Neural progenitor cell (in vitro differentiated cells): ENCODE data around the gene MAN2A1. TPM values are rescaled to one million over a fixed set of nuclear protein-coding genes. Genes with fewer than 3 reads are reported as not detected.

Experiments
- DNase-seq: peaks from one replicate; pipeline ENCODE4 v3.0.0-alpha.2; 2016; ENCODE audit warnings: low spot score
- H2AFZ ChIP-seq: fragments of 200-600 bp; sonication (generic); replicated peaks from 2 replicates; pipeline ENCODE4 v1.6.1; 2016; ENCODE audit warnings: antibody characterized with exemption
- H3F3A ChIP-seq: fragments of 200-600 bp; sonication (generic); 2 replicates; pipeline ENCODE4 v1.6.1; 2016; ENCODE audit warnings: antibody characterized with exemption, low read depth
- H3K27ac ChIP-seq: fragments of 200-600 bp; sonication (generic); 2 replicates; pipeline ENCODE4 v1.5.1; 2016; ENCODE audit warnings: mild to moderate bottlenecking
- H3K27me3 ChIP-seq: fragments of 200-600 bp; sonication (generic); 2 replicates; pipeline ENCODE4 v1.6.1; 2016; ENCODE audit warnings: mild to moderate bottlenecking, moderate library complexity
- H3K36me3 ChIP-seq: fragments of 200-600 bp; sonication (generic); 2 replicates; pipeline ENCODE4 v1.5.1; 2016
- H3K4me1 ChIP-seq: fragments of 200-600 bp; sonication (generic); 2 replicates; pipeline ENCODE4 v1.6.1; 2016; ENCODE audit warnings: mixed run types
- H3K4me2 ChIP-seq: fragments of 200-600 bp; sonication (generic); 2 replicates; pipeline ENCODE4 v1.6.1; 2016
- H3K4me3 ChIP-seq: fragments of 200-600 bp; sonication (generic); 2 replicates; pipeline ENCODE4 v1.5.1; 2016
- H3K79me2 ChIP-seq: fragments of 200-600 bp; sonication (generic); 2 replicates; pipeline ENCODE4 v1.6.1; 2016; ENCODE audit warnings: low read depth
- H3K9ac ChIP-seq: fragments of 200-600 bp; sonication (generic); 2 replicates; pipeline ENCODE4 v1.6.1; 2016
- H3K9me3 ChIP-seq: fragments of 200-600 bp; sonication (generic); 2 replicates; pipeline ENCODE4 v1.5.1; 2016; ENCODE audit warnings: low read depth
- H4K20me1 ChIP-seq: fragments of 200-600 bp; sonication (generic); 2 replicates; pipeline ENCODE4 v1.6.1; 2016; ENCODE audit warnings: low read depth
- H3K27ac Mint-ChIP-seq: 3 replicates; pipeline ENCODE4 v1.8.0; 2021; ENCODE audit warnings: mixed read lengths
- H3K27me3 Mint-ChIP-seq: 2 replicates; pipeline ENCODE4 v1.8.0; 2022; ENCODE audit warnings: low read depth, mild to moderate bottlenecking, inconsistent platforms, moderate library complexity, mixed read lengths; ENCODE audit not compliant: insufficient read depth
- H3K36me3 Mint-ChIP-seq: 3 replicates; pipeline ENCODE4 v1.8.0; 2021; ENCODE audit warnings: mixed read lengths
- H3K4me1 Mint-ChIP-seq: 3 replicates; pipeline ENCODE4 v1.8.0; 2021; ENCODE audit warnings: mixed read lengths
- H3K4me3 Mint-ChIP-seq: 3 replicates; pipeline ENCODE4 v1.8.0; 2021; ENCODE audit warnings: mild to moderate bottlenecking, moderate library complexity, mixed read lengths
- H3K9me3 Mint-ChIP-seq: 3 replicates; pipeline ENCODE4 v1.8.0; 2020; ENCODE audit warnings: mixed read lengths
- EZH2 ChIP-seq: fragments of 200-600 bp; sonication (generic); IDR thresholded peaks from 2 replicates; pipeline ENCODE4 v1.6.1; 2017; ENCODE audit warnings: antibody characterized with exemption, mild to moderate bottlenecking, moderate library complexity
- EZH2phosphoT487 ChIP-seq: fragments of 200-600 bp; sonication (generic); IDR thresholded peaks from 2 replicates; pipeline ENCODE4 v1.6.1; 2017; ENCODE audit warnings: antibody characterized with exemption
- total RNA-seq: library from RNA; depleted of rRNA; stranded (reverse); fragments of >200 nt; gene quantifications from 2 replicates; pipeline ENCODE4 v1.2.3, GENCODE V29; 2015; ENCODE audit warnings: low replicate concordance
- TF ChIP-seq, protein P1 (sequence below): fragments of 200-600 bp; sonication (generic); IDR thresholded peaks from 2 replicates; pipeline ENCODE4 v1.5.1; 2017; ENCODE audit warnings: antibody characterized with exemption, mild to moderate bottlenecking

Gene MAN2A1
- total RNA-seq, 1 donor from 2014 or later: 130 TPM

DNA sequence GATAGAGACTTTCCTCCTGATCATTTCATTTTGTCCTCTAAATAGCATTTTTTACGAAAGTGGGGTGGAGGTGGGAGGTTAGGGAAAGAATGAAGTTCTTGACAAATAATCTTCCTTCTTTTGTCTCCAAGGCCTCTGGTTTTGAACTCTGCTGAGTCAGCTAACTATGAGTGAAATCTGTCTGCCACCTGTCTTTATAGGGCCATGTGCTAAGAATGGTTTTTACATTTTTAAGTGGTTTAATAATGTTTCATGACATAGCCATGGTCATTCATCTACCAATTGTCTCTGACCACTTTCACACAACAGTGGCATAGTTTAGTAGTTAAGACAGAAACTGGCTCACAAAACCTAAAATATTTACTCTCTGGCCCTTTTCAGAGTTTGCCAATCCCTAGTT lies 7.6 kb downstream of the MAN2A1 start:
- H4K20me1 ChIP-seq: peaks cover 82% of the 10 kb centered on the region
- no peaks in the 10 kb centered on the region for H3F3A ChIP-seq
- H3K9me3 Mint-ChIP-seq: peaks cover 35% of the 10 kb centered on the region
- H3K36me3 Mint-ChIP-seq: peaks cover 81% of the 10 kb centered on the region
- no peak overlapping the region for H3K9ac ChIP-seq
- no peak overlapping the region for H3K27ac ChIP-seq
- H2AFZ ChIP-seq: no peak overlapping the region
- H3K27ac Mint-ChIP-seq: no peak overlapping the region
- H3K27me3 ChIP-seq: no peaks in the 10 kb centered on the region
- no peak for DNase-seq
- H3K4me3 Mint-ChIP-seq: no peak overlapping the region
- H3K4me2 ChIP-seq: no peak overlapping the region
- no peak overlapping the region for H3K4me3 ChIP-seq
- no peaks in the 10 kb centered on the region for H3K9me3 ChIP-seq
- H3K4me1 Mint-ChIP-seq: peaks cover 21% of the 10 kb centered on the region
- H3K4me1 ChIP-seq: peaks cover 41% of the 10 kb centered on the region
- H3K27me3 Mint-ChIP-seq: peaks cover 2% of the 10 kb centered on the region
- no peak for TF ChIP-seq EZH2
- no peak for TF ChIP-seq EZH2phosphoT487
- TF ChIP-seq, protein P1, sequence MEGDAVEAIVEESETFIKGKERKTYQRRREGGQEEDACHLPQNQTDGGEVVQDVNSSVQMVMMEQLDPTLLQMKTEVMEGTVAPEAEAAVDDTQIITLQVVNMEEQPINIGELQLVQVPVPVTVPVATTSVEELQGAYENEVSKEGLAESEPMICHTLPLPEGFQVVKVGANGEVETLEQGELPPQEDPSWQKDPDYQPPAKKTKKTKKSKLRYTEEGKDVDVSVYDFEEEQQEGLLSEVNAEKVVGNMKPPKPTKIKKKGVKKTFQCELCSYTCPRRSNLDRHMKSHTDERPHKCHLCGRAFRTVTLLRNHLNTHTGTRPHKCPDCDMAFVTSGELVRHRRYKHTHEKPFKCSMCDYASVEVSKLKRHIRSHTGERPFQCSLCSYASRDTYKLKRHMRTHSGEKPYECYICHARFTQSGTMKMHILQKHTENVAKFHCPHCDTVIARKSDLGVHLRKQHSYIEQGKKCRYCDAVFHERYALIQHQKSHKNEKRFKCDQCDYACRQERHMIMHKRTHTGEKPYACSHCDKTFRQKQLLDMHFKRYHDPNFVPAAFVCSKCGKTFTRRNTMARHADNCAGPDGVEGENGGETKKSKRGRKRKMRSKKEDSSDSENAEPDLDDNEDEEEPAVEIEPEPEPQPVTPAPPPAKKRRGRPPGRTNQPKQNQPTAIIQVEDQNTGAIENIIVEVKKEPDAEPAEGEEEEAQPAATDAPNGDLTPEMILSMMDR: no peak
- peaks cover 100% of the 10 kb centered on the region for H3K79me2 ChIP-seq
- H3K36me3 ChIP-seq: peaks cover 7% of the 10 kb centered on the region

DNA sequence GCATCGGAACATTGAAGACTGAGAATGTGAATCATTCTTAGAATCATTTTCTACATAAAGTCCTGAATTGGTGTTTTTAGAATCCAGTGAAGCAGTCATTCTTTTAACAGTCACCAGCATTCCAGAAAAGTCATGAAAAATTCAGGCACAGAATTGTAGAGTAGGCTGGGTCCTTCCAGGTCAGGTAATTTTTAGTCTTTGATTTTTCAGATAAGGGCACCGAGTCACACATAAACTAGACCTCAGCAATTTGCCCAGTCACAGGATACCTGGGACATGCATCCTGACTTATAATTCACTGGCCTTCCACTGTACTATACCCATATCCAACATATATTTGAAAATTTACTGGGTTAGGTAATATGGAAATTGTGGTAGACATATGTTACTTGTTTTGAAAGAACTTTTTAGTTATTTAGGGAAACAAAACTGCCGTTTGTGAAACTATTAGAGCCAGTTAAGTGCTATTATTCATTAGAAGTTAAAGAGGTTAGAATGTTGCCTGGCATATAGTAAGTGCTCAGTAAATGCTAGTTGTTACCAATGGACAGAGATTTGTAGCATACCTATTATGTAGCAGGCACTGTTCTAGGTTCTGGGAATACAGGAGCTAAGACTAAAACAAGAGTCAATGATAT lies 10.9 kb downstream of the MAN2A1 start:
- TF ChIP-seq, protein P1: no peak
- no peak for TF ChIP-seq EZH2phosphoT487
- no peak for TF ChIP-seq EZH2
- Mint-ChIP-seq H3K27me3 (peaks cover 2% of the 10 kb centered on the region), H3K4me3 (no peak overlapping the region), H3K27ac (no peak overlapping the region), H3K9me3 (peaks cover 22% of the 10 kb centered on the region), H3K36me3 (peaks cover 52% of the 10 kb centered on the region), H3K4me1 (peaks cover 6% of the 10 kb centered on the region)
- Histone ChIP-seq H3K4me3 (no peak overlapping the region), H3K27me3 (no peaks in the 10 kb centered on the region), H2AFZ (no peak overlapping the region), H3K4me1 (peaks cover 28% of the 10 kb centered on the region), H3F3A (no peaks in the 10 kb centered on the region), H4K20me1 (peaks cover 83% of the 10 kb centered on the region), H3K9me3 (no peaks in the 10 kb centered on the region), H3K27ac (no peak overlapping the region), H3K36me3 (peaks cover 7% of the 10 kb centered on the region), H3K79me2 (peaks cover 100% of the 10 kb centered on the region), H3K4me2 (no peak overlapping the region), H3K9ac (no peak overlapping the region)
- no peak for DNase-seq

DNA sequence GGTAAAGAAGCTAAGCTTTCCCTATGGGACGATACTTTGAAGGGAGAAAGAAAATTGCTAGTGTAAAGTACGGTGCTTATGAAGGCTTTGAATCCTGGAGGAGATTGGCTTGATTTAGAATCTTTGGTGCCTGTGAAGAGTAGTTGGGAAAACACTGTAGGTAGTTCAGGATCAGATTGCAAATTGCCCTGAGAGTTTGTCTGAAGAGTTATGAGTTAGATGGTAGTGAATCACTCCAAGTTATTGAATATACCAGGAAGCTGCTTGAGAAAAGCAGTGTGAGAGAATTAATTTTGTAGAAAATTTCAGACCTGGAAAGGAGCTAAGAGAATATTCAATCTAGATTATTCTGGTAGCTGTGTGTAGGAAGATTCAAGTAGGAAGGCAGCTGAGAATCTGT lies 11.5 kb downstream of the MAN2A1 start:
- no peak overlapping the region for H3K4me3 Mint-ChIP-seq
- H3F3A ChIP-seq: no peaks in the 10 kb centered on the region
- H3K4me2 ChIP-seq: no peak overlapping the region
- H3K36me3 Mint-ChIP-seq: peaks cover 53% of the 10 kb centered on the region
- H3K36me3 ChIP-seq: peaks cover 7% of the 10 kb centered on the region
- no peak overlapping the region for H3K4me3 ChIP-seq
- no peaks in the 10 kb centered on the region for H3K27me3 ChIP-seq
- no peak for DNase-seq
- H3K79me2 ChIP-seq: peaks cover 100% of the 10 kb centered on the region
- no peak overlapping the region for H2AFZ ChIP-seq
- H3K9me3 Mint-ChIP-seq: peaks cover 20% of the 10 kb centered on the region
- H3K9ac ChIP-seq: no peak overlapping the region
- H3K27ac Mint-ChIP-seq: no peak overlapping the region
- H4K20me1 ChIP-seq: peaks cover 87% of the 10 kb centered on the region
- H3K4me1 Mint-ChIP-seq: peaks cover 6% of the 10 kb centered on the region
- H3K27ac ChIP-seq: no peak overlapping the region
- peaks cover 27% of the 10 kb centered on the region for H3K4me1 ChIP-seq
- peaks cover 2% of the 10 kb centered on the region for H3K27me3 Mint-ChIP-seq
- TF ChIP-seq, protein P1: no peak
- TF ChIP-seq EZH2phosphoT487 (no peak), EZH2 (no peak)
- H3K9me3 ChIP-seq: no peaks in the 10 kb centered on the region
